Measurements from ENCODE around the gene LARP1B.
"Not testable (repeated sequence)": the region's sequence is repeated elsewhere in the genome, so short reads cannot be mapped to it uniquely, and the experiment has no call there.

The LARP1B gene

DNA sequence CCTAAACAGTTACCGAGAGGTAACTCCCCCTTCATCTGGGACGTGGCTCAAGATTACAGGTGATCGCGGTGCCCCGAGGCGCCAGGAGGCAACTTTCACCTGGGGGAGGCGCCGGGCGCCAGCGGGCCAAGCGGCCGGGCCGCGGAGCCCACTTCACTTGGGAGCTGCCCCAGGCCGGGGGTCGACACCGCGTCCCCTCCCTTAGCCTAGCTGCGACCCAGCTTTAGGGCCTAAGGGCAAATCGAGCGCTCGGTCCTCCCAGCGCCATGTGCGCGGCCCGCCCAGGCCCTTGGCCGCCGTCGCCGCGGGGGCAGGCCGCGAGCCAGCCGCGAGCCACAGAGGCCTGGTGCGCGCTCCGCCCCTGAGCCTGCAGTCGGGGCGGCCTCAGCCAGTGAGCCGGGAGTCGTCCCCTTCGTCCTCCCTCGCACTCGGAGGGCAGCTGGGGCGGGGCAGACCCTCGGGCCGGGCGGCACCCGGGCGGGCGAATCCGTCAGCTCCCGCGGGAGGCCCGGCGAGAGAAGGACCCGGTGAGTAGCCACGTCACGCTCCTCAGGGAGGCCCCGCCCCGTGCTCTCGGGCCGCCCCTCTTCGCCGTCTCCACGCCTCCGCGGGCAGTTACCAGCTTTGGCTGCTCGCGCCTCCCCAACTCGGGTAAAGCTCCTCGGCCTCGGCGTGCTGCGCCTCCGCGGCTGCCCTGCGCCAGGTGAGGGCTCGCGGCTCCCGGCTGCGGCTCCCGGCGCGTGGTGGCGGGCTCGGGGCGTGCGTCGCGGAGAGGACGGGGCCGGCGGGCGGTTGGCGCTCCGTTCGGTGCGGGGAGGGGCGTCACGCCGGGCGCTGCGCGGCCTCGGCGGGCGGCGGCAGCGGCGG lies at the start of gene LARP1B:
Gene LARP1B, plus strand, starts transcription at position 614 of the 867 bp plus-strand sequence. CDS start 13,640 bp downstream, outside the sequence.
- peak; percentile 97 for DNase-seq

DNA sequence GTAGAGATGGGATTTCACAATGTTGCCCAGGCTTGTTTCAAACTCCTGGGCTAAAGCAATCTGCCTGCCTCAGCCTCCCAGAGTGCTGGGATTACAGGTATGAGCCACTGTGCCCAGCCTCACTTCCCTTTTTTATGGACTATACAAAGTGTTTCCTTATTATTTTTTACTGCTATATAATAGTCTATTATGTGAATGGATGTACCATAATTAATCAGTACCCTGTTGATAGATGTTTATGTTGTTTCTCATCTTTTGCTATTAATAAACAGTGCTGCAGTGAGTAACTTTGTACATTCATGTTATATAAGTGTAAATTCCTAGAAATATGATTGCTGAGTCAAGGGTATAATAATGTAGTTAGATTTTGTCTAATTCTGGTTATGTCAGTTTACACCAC lies 35.8 kb upstream of the LARP1B start:
- no peak for DNase-seq

DNA sequence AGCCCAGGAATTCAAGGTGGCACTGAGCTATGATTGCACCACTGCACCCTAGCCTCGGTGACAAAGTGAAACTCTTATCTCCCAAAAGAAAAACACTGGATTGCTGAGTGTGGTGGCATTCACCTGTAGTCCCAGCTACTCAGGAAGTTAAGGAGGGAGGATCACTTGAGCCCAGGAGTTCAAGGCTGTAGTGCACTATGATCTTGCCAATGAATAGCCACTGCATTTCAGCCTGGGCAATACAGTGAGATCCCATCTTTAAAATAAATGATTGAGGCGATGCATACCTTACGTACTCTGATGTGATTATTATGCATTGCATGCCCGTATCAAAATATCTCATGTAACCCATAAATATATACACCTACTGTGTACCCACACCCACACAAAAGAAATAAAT lies 31.2 kb upstream of the LARP1B start:
- no peak for DNase-seq

DNA sequence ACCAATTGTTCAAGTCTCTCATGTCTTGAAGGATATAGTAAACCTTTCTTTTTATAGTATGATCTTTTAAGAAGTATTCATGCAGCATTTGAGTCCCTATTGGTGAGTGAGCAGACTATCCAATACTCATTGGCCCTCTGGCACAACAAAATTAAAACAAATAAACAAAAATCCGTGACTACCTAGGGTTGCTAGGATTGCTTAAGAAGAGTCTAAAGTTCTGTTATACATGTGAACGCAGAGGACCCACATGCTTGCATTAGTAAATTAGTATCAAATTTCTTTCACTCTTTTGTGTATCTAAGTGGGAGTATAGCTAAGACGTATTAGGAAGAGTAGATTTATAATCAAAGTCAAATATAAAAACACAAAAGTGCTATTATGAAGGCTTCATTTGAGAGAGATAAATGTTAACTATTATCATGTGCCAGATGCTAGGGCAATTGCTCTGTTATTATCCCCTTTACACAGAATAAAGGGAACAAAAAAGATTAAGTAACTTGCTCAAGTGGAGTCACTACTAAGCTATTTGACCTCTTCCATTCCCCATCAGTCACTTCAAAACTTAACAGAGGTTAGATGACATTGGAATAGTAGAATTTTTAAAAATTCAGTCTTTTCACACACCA lies 29.2 kb upstream of the LARP1B start:
- DNase-seq = no peak

DNA sequence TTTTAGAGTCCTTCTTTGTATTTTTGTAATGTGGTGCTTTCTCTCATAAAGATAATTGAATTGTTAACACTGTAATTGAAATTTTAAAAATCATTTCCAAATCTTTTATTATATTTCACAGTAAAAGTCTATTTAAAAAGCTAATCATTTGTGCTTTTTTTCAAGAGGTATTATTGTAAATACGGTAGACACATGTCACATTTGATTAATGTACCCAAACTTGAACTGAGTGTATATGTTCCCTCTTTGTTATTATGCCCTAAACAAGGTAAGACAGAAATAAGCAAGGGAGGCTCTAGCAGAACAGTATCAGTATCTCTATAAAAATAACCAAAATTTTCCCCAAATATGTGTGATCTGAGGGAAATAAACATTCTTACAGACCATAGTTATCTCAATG lies 21.5 kb upstream of the LARP1B start:
- no peak for DNase-seq

DNA sequence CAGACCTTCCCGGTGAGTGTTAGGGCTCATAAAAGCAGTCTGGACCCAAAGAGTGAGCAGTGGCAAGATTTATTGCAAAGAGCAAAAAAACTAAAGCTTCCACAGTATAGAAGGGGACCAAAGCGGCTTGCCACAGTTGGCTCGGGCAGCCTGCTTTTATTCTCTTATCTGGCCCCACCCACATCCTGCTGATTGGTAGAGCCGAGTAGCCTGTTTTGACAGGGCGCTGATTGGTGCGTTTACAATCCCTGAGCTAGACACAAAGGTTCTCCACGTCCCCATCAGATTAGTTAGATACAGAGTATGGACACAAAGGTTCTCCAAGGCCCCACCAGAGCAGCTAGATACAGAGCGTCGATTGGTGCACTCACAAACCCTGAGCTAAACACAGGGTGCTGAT lies 14.1 kb upstream of the LARP1B start:
- DNase-seq = not testable (repeated sequence)

DNA sequence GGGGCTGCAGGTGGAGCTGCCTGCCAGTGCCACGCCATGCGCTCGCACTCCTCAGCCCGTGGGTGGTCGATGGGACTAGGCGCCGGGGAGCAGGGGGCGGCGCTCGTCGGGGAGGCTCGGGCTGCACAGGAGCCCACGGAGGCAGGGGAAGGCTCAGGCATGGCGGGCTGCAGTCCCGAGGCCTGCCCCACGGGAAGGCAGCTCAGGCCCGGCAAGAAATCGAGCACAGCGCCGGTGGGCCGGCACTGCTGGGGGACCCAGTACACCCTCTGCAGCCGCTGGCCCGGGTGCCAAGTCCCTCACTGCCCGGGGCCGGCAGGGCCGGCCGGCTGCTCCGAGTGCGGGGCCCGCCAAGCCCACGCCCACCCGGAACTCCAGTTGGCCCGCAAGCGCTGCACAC lies 13.6 kb upstream of the LARP1B start:
- not testable (repeated sequence) for DNase-seq

DNA sequence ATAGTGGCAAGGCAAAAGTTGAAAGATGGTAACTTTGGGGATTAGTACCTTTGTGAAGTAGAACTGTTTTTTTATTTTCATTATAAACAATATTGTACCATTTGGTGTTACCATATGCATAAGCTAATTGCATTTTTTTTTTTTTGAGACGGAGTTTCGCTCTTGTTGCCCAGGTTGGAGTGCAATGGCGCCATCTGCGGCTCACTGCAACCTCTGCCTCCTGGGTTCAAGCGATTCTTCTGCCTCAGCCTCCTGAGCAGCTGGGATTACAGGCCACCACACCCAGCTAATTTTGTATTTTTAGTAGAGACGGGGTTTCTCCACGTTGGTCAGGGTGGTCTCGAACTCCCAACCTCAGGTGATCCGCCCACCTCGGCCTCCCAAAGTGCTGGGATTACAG lies 9.9 kb upstream of the LARP1B start:
- not testable (repeated sequence) for DNase-seq

DNA sequence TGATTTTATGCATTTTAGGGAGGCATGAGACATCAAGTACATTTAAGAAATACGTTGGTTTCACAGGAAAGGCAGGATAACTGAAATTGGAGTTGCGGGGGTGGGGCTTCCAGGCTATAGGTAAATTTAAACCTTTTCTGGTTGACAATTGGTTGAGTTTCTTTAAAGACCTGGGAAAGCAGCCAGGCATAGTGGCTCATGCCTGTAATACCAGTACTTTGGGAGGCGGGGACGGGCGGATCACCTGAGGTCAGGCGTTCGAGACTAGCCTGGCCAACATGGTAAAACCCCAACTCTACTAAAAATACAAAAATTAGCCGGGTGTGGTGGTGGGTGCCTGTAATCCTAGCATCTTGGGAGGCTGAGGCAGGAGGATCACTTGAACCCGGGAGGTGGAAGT lies 6.2 kb upstream of the LARP1B start:
- not testable (repeated sequence) for DNase-seq

DNA sequence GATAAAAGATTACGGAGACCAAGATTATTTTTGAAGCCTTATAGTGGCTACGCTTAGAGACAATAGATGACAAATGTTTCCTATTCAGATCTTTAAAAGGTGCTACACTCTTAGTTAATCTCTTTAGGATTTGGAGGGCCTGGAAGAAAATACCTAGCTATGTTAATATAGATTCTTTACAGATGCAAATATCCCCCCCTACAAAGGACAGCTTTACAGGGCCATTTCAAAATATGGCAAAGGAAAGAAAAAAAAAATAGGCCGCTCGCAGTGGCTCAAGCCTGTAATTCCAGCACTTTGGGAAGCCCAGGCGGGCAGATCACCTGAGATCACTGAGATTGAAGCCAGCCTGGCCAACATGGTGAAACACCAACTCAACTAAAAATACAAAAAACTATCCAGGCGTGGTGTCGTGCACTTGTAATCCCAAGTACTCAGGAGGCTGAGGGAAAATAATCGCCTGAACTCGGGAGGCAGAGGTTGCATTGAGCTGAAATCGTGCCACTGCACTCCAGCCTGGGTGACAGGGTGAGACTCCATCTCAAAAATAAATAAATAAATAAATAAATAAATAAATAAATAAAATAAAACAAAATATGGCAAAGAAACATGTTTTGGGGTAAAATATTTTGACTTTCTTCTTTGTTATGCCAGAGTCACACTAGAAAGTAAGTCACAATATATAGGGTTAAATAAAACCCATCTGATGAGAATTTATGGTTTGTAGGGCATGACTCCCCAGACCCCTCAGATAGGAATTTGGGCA lies 5.5 kb upstream of the LARP1B start:
- not testable (repeated sequence) for DNase-seq

DNA sequence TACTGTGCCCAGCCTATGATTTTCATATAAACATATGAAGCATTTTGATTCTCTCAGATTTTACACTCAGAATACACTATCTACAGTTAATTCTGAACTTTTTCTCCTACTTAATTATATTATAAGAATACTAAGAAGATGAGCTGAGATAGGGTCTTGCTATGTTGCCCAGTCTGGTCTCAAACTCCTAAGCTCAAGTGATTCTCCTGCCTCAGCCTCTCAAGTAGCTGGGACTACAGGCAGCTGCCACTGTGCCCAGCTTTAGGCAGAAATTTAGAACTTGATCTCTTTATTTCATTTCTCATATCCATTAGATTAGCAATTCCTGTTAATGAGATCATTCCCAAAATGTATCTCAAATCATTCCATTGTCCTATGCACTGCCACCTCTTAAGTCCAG lies 4.7 kb upstream of the LARP1B start:
- no peak for DNase-seq

DNA sequence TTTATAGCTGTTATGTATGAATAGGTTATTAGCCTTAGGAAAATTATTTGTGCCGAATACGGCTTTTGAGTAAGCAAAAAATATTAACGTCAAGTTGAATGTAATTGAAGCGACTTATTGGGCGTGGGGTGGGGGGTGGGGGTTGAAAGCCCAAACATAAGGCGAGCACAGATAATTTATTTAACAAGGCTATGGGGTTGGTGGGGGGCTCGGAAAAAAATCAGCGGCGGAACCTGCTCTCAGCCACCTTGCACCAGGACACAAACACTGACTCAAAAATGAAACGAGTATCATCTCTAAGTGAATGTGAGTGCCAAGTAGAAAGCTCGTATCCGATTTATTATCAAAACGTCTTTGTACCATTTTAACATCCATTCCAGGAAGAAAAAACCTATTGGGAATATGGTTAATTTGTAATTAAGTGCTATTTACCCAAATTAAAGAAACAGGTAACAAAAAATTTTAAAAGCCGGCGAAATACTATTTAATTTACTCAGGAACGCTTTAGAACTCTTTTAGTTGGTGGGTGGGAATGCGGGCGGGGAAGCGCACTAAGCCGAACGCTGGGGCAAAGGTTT lies 902 bp upstream of the LARP1B start:
- no peak for DNase-seq

DNA sequence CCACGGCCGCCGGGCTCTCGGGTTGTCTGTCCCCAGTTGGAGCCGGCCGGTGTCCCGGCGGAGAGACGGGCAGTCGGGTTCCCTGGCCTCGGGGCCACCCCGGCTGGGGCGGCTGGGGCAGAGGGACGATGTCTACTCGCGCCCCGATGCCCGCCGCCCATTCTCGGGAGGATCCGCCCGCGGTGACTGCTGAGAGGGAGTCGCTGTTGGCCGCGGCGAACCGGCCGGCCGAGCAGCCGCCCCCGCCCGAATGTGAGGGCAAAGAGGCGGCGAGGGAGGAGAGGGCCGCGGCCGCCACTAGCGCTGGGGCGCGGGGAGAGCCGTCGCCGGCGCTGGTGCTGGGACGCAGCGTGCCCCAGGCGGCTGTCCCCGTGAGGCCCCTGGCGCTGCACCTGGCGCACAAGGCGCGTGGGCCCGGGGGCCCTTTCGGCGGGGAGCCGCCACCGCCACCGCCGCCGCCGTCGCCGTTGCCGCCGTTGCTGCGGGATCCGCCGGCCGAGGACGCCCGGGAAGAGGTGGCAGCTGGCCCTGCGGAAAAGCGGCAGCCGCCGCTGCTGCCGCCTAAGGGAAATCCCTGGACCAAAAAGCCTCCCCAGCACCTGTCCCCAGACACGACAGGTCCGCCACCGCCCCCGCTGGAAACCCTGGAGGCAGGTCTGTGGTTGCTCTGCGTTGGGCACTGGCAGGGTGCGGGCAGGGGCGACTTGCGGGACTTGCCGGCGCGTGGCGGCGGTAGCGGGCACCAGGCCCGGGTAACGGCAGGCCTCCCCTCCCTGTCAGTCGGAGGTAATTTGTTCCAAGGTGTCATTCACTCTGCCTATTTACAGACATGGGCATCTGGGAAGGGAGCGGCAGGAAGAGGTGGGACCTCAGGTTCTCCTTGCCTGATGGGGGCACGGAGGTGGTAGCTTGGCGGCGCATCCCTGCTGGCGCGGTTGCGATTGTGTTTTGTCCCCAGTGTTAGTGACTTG lies 739 bp downstream of the LARP1B start:
- DNase-seq = peak; percentile 50

DNA sequence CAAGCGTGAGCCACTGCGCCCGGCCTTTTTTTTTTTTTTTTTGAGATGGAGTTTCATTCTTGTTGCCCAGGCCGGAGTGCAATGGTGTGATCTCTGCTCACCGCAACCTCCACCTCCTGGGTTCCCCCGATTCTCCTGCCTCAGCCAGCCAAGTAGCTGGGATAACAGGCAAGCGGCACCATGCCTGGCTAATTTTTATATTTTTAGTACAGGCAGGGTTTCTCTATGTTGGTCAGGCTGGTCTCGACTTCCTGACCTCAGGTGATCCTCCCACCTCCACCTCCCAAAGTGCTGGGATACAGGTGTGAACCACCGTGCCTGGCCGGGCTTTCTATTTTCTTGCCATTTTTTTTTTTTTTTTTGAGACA lies 5.3 kb downstream of the LARP1B start:
- DNase-seq = not testable (repeated sequence)

DNA sequence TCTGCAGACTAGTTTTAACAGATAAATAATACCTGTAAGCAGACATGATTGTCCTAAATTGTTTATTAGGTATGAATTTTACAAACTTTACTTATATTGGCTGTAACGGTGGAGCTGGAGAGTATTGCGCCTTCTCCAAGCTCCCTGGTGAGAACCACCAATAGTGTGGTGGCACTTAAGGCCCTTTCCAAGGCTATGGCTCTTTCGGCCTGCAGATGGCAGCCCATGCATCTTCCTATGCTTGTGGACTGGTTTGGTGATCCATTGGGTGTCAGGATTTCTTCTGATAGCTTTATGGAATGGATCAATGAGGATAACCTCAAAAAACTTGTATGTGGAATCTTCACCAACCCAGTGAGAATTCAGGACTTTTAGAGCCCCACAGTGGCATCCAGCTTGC lies 7.8 kb downstream of the LARP1B start:
- DNase-seq = peak; percentile 36

DNA sequence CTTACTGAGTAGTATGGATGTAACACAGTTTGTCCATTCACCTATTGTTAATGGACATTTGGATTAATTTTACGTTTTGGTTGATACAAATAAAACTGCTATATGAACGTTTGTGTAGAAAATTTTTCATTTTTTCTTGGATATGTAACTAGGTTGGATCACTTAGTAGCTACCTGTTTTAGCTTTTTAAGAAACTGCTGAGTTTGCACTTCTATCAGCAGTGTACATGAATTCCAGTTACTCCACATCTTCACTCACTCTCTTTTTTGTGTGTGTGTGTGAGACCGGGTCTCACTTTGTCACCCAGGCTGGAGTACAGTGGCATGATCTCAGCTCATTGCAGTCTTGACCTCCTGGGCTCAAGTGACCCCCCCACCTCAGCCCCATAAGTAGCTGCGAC lies 15.4 kb downstream of the LARP1B start:
- no peak for DNase-seq

DNA sequence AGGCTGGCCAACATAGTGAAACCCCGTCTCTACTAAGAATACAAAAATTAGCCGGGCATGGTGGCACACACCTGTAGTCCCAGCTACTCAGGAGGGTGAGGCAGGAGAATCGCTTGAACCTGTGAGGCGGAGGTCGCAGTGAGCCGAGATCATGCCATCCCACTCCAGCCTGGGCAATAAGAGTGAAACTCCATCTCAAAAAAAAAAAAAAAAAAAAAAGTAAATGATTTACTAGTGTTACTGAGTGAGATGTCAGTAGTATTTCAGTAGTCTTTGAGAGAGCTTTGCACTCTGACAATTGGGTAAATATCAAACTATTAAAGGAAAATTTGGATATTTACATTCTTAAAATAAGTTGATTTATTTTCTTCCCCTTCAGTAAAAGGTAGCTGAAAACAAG lies 34.2 kb downstream of the LARP1B start:
- not testable (repeated sequence) for DNase-seq

DNA sequence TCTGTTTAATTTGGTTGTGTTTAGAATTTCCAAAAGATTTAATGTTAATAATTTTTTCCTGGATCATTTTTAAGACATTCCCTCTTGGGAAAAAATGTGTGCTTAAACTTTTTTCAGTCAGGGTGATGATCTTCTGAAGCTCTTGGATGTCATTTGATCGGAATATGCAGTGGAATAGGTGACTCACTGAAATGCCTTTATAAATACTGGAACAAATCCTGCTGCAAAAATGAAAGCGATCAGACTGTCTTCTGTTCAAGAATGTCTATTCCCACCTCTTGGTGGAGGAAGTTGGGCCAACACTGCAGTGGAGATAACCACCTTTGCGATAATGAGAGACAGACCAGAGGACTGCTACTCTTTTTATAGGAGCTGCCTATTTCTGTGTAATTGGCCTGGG lies 46.7 kb downstream of the LARP1B start:
- peak; percentile 28 for DNase-seq

DNA sequence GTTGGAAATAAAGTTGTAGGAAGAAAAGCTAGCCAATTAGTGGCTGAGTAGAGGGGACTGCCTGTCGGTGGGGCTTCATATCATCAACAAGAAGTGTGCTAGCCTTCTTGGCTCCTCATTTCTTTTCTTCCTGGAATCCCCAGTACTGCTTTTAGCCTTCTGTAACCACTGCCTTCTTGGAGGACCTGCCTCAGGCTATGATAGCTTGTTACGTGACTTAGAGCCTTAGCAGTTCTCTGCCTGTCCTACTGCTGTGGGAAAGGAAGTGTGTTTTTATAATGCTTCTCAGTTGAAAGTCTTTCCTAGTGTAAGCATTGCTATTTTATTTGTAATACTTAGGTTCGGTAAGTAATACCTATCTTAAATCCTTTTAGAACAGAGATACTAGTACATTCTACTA lies 61.9 kb downstream of the LARP1B start:
- DNase-seq = no peak

DNA sequence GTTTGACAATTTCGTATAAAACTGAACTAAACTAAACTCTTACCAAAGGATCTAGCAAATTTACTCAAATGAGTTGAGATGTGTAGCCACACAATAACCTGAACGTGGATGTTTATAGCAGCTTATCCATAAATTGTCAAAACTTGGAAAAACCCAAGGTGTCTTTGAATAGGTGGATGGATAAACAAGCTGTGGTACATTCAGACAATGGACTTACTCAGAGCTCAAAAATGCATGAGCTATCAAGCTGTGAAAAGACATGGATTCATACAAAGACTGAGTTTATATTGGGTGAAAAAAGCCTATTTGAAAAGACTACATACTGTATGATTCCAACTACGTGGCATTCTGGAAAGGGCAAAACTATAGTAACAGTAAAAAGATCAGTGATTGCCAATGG lies 69.5 kb downstream of the LARP1B start:
- no peak for DNase-seq

DNA sequence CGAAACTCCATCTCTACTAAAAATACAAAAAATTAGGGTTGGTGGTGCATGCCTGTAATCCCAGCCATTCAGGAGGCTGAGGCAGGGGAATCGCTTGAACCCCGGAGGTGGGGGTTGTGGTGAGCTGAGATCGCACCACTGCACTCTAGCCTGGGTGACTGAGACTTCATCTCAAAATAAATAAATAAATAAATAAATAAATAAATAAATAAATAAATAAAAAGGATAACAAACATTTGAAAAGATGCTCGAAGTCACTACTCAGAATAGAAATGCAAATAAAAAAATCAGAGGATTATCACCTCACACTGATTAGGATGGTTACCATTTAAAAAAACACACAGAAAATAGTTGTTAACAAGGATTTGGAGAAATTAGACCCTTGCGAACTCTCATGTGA lies 73.8 kb downstream of the LARP1B start:
- DNase-seq = no peak

DNA sequence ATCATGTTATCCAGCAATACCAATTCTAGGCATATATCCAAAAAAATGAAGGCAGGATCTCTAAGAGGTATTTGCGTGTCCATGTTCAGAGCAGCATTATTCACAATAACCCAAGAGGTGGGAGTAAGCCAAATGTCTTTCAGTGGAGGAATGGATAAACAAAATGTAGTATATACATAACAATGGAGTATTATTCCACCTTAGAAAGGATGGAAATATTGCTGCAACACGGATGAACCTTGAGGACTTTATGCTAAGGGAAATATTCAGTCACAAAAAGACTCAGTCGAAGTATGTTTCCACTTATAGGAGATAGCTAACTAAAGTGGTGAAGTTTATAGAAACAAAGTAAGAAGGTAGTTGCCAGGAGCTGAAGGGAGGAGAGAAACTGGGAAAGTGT lies 74.3 kb downstream of the LARP1B start:
- DNase-seq = no peak
